Measurements from ENCODE around the gene PRPF38B. TPM values are rescaled to one million over a fixed set of nuclear protein-coding genes. Genes with fewer than 3 reads are reported as not detected.

PRPF38B gene
- total and polyA plus RNA-seq, 9 of the 15 experiments (the other 6 are each of a cell fraction or from before 2014, with no cell fraction given) = 25.3 to 85.5 (median 66.4) TPM

GRCh38 chr1:108699375-108700332 is 7.5 kb downstream of the PRPF38B start (continued):
- no peak for TF ChIP-seq GMEB1 (CRISPR knock-in tag; IDR thresholded peaks at IDR 0.05)
- no peak for TF ChIP-seq ZMIZ1 (IDR thresholded peaks at IDR 0.05; ENCODE audit: low read depth in 2 of 2, low read length in 2 of 2)
- no peak for TF ChIP-seq RHOXF2B (CRISPR knock-in tag; conservative IDR thresholded peaks at IDR 0.05)
- TF ChIP-seq POLR2A (conservative IDR thresholded peaks at IDR 0.05) = peak; percentile 76
- TF ChIP-seq ZKSCAN1 (IDR thresholded peaks at IDR 0.05; ENCODE audit: low read depth, low read length) = no peak
- peak; percentile 79 for TF ChIP-seq SUPT5H (IDR thresholded peaks at IDR 0.05)
- no peak for TF ChIP-seq ZNF436 (CRISPR knock-in tag; IDR thresholded peaks at IDR 0.05)
- TF ChIP-seq MEIS2 (IDR thresholded peaks at IDR 0.05; ENCODE audit: partially characterized antibody) = no peak
- no peak for TF ChIP-seq NR2C2 (CRISPR knock-in tag; IDR thresholded peaks at IDR 0.05)
- no peak for TF ChIP-seq NR2C2 (tag; IDR thresholded peaks at IDR 0.05)
- TF ChIP-seq TSC22D4 (tag; IDR thresholded peaks at IDR 0.05) = peak; percentile 27; the same call in 1 of the 2 replicates
- TF ChIP-seq POLR2AphosphoS5 (IDR thresholded peaks at IDR 0.05; ENCODE audit: control insufficient read depth, insufficient read depth, low read depth, low read length) = peak; percentile 63
- TF ChIP-seq FIP1L1 (IDR thresholded peaks at IDR 0.05; ENCODE audit: low read depth, low read length, poor library complexity, severe bottlenecking) = no peak
- TF ChIP-seq TOE1 (IDR thresholded peaks at IDR 0.05; ENCODE audit: borderline replicate concordance) = 0 out of 2 replicates have a peak, but pooled peaks have one; percentile 41
- TF ChIP-seq TOE1 (CRISPR knock-in tag; IDR thresholded peaks at IDR 0.05; ENCODE audit: borderline replicate concordance, low read depth) = no peak
- TF ChIP-seq ZSCAN29 (IDR thresholded peaks at IDR 0.05) = no peak
- no peak for TF ChIP-seq ZNF121 (CRISPR knock-in tag; conservative IDR thresholded peaks at IDR 0.05)
- TF ChIP-seq CC2D1A (IDR thresholded peaks at IDR 0.05) = no peak
- peak; percentile 49; the same call in 1 of the 2 replicates for TF ChIP-seq KHSRP (IDR thresholded peaks at IDR 0.05)
- TF ChIP-seq RBM39 (optimal IDR thresholded peaks at IDR 0.05; ENCODE audit: low read depth, low read length) = no peak
- TF ChIP-seq SRSF7 (optimal IDR thresholded peaks at IDR 0.05; ENCODE audit: low read depth, low read length) = no peak
- no peak for TF ChIP-seq RNF2 (IDR thresholded peaks at IDR 0.05)
- no peak for TF ChIP-seq ZNF444 (CRISPR knock-in tag; IDR thresholded peaks at IDR 0.05)
- TF ChIP-seq SAFB (IDR thresholded peaks at IDR 0.05; ENCODE audit: borderline replicate concordance, low read depth, low read length) = no peak
- TF ChIP-seq U2AF2 (optimal IDR thresholded peaks at IDR 0.05; ENCODE audit: low read depth, low read length) = no peak

Data from K562 (cell line).